PC-3 (cell line): ENCODE measurements around the gene ZNF354C. TPM values are rescaled to one million over a fixed set of nuclear protein-coding genes. Genes with fewer than 3 reads are reported as not detected.

ENCODE experiments used
- ATAC-seq: fragments of 200-7000 bp; cut with Tn5 transposase; 2 replicates; pipeline ENCODE4 v1.9.1; 2020; ENCODE audit warnings: mild to moderate bottlenecking, moderate library complexity
- BruUV-seq: library from RNA; stranded (reverse); fragments of 400-500 nt; replicated peaks from 2 replicates; lab custom pipeline; 2021; lab: Mats Ljungman, UMichigan
- CTCF ChIA-PET: fragments of 300-600 bp; sonication (Branson Sonifier 250); formaldehyde crosslinking; loops from one replicate; lab custom pipeline; 2022; ENCODE audit warnings: antibody characterized with exemption; lab: Charles Lee
- POLR2A ChIA-PET: fragments of 300-600 bp; sonication (Branson Sonifier 250); formaldehyde crosslinking; loops from one replicate; lab custom pipeline; 2022; ENCODE audit warnings: antibody characterized with exemption; ENCODE audit not compliant: unreplicated experiment; lab: Charles Lee
- DNase-seq: peaks from one replicate; pipeline ENCODE4 v3.0.0-alpha.2; 2015
- H2AFZ ChIP-seq: fragments of 300-600 bp; sonication (generic); 2 replicates; pipeline ENCODE4 v1.6.0; 2016; ENCODE audit warnings: antibody characterized with exemption, low read length
- H3F3A ChIP-seq: fragments of 300-600 bp; sonication (generic); one replicate; pipeline ENCODE4 v1.6.0; 2017; ENCODE audit warnings: antibody characterized with exemption, low read length, control low read depth, mild to moderate bottlenecking; ENCODE audit not compliant: unreplicated experiment
- H3K27ac ChIP-seq: fragments of 300-600 bp; sonication (generic); 2 replicates; pipeline ENCODE4 v1.5.1; 2016; ENCODE audit warnings: mild to moderate bottlenecking, low read length
- H3K27me3 ChIP-seq: fragments of 300-600 bp; sonication (generic); 2 replicates; pipeline ENCODE4 v1.6.1; 2016; ENCODE audit warnings: low read length, mixed read lengths
- H3K36me3 ChIP-seq: fragments of 300-600 bp; sonication (generic); 2 replicates; pipeline ENCODE4 v1.6.1; 2016; ENCODE audit warnings: low read depth, mixed run types, low read length, mixed read lengths
- H3K4me1 ChIP-seq: fragments of 300-600 bp; sonication (generic); 2 replicates; pipeline ENCODE4 v1.5.1; 2016; ENCODE audit warnings: low read length; ENCODE audit not compliant: insufficient read depth
- H3K4me2 ChIP-seq: fragments of 300-600 bp; sonication (generic); 2 replicates; pipeline ENCODE4 v1.6.0; 2016; ENCODE audit warnings: low read length
- H3K4me3 ChIP-seq: fragments of 300-600 bp; sonication (generic); 2 replicates; pipeline ENCODE4 v1.5.1; 2016; ENCODE audit warnings: mild to moderate bottlenecking, low read length, mixed read lengths
- H3K79me2 ChIP-seq: fragments of 300-600 bp; sonication (generic); 2 replicates; pipeline ENCODE4 v1.6.1; 2017; ENCODE audit warnings: low read length, mixed read lengths
- H3K9ac ChIP-seq: fragments of 300-600 bp; sonication (generic); 2 replicates; pipeline ENCODE4 v1.6.0; 2016; ENCODE audit warnings: mild to moderate bottlenecking, low read length
- H3K9me2 ChIP-seq: fragments of 300-600 bp; sonication (generic); replicated peaks from 2 replicates; pipeline ENCODE4 v1.6.1; 2016; ENCODE audit warnings: mixed run types, low read length, mixed read lengths
- H3K9me3 ChIP-seq: fragments of 300-600 bp; sonication (generic); 2 replicates; pipeline ENCODE4 v1.6.1; 2016; ENCODE audit warnings: low read length, mixed read lengths
- H4K20me1 ChIP-seq: fragments of 300-600 bp; sonication (generic); 2 replicates; pipeline ENCODE4 v1.6.1; 2016; ENCODE audit warnings: low read length, mixed read lengths
- EZH2 ChIP-seq: fragments of 300-600 bp; sonication (generic); IDR thresholded peaks from one replicate; pipeline ENCODE4 v1.6.1; 2017; ENCODE audit warnings: antibody characterized with exemption, mild to moderate bottlenecking, low read length; ENCODE audit not compliant: unreplicated experiment
- EZH2phosphoT487 ChIP-seq: fragments of 300-600 bp; sonication (generic); IDR thresholded peaks from 2 replicates; pipeline ENCODE4 v1.6.1; 2018; ENCODE audit warnings: mild to moderate bottlenecking, antibody characterized with exemption, low read length, borderline replicate concordance
- intact Hi-C: fragments of 100-400 bp; cut with micrococcal nuclease; formaldehyde crosslinking; loops from 2 replicates; pipeline ENCODE4 v1.9.0; 2023
- total RNA-seq: library from RNA; depleted of rRNA; stranded (reverse); fragments of >200 nt; gene quantifications from 2 replicates; pipeline ENCODE4 v1.2.3, GENCODE V29; 2014
- TF ChIP-seq, protein P1 (sequence below): fragments of 300-600 bp; sonication (generic); conservative IDR thresholded peaks from 2 replicates; pipeline ENCODE4 v1.5.1; 2017; ENCODE audit warnings: antibody characterized with exemption, low read depth, mild to moderate bottlenecking, low read length

ZNF354C gene
- total RNA-seq, 1 experiment from 2014 or later = not detected

DNA sequence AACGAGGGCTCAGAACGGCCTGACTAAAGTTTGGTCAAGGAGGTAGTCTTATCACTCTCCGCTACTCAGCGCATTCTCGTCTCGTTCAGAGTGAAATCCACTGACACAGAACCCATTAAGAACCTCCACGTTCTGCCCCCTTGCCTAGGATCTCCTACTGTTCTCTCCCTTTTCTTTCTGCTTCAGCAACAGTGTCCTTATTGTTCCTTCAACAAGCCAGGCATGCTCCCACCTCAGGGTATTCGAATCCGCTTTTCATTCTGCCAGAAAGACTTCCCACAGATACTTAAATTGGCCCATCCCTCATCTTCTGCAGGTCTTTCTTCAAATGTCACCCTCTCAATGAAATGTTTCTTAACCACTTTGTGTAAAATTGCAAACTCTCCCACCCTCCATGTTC lies 4.3 kb upstream of the ZNF354C start:
- Histone ChIP-seq H3K27me3 (no peaks in the 10 kb centered on the region), H3K4me3 (no peak overlapping the region), H3K9me2 (no peaks in the 10 kb centered on the region), H3K4me1 (no peaks in the 10 kb centered on the region), H3K9me3 (no peaks in the 10 kb centered on the region), H3F3A (no peaks in the 10 kb centered on the region), H3K27ac (no peak overlapping the region), H2AFZ (no peak overlapping the region), H4K20me1 (no peaks in the 10 kb centered on the region), H3K4me2 (no peak overlapping the region), H3K9ac (no peak overlapping the region), H3K79me2 (no peaks in the 10 kb centered on the region), H3K36me3 (no peaks in the 10 kb centered on the region)
- ATAC-seq (no peak), DNase-seq (no peak)
- CTCF ChIA-PET = no interaction called here
- POLR2A ChIA-PET = no interaction called here
- intact Hi-C loops = no loop called here
- TF ChIP-seq EZH2 (no peak), EZH2phosphoT487 (no peak)
- TF ChIP-seq, protein P1, sequence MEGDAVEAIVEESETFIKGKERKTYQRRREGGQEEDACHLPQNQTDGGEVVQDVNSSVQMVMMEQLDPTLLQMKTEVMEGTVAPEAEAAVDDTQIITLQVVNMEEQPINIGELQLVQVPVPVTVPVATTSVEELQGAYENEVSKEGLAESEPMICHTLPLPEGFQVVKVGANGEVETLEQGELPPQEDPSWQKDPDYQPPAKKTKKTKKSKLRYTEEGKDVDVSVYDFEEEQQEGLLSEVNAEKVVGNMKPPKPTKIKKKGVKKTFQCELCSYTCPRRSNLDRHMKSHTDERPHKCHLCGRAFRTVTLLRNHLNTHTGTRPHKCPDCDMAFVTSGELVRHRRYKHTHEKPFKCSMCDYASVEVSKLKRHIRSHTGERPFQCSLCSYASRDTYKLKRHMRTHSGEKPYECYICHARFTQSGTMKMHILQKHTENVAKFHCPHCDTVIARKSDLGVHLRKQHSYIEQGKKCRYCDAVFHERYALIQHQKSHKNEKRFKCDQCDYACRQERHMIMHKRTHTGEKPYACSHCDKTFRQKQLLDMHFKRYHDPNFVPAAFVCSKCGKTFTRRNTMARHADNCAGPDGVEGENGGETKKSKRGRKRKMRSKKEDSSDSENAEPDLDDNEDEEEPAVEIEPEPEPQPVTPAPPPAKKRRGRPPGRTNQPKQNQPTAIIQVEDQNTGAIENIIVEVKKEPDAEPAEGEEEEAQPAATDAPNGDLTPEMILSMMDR = no peak
- no TSS peak for BruUV-seq

- H3K27ac ChIP-seq = no peak overlapping the region
- ChIA-PET CTCF (no interaction called here), POLR2A (no interaction called here)
- no peak overlapping the region for H3K4me3 ChIP-seq
- TF ChIP-seq EZH2 = no peak
- TF ChIP-seq, protein P1 = no peak
- no peaks in the 10 kb centered on the region for H3F3A ChIP-seq
- ATAC-seq (no peak), DNase-seq (no peak)
- no peaks in the 10 kb centered on the region for H3K9me2 ChIP-seq
- no peak overlapping the region for H2AFZ ChIP-seq
- no peak overlapping the region for H3K9ac ChIP-seq
- H3K79me2 ChIP-seq = no peaks in the 10 kb centered on the region
- intact Hi-C loops = no loop called here
- no peaks in the 10 kb centered on the region; the same call in 1 of the 2 replicates for H3K9me3 ChIP-seq
- H4K20me1 ChIP-seq = no peaks in the 10 kb centered on the region
- H3K4me1 ChIP-seq = no peaks in the 10 kb centered on the region
- no TSS peak for BruUV-seq
- H3K27me3 ChIP-seq = no peaks in the 10 kb centered on the region
- no peak overlapping the region for H3K4me2 ChIP-seq
- no peaks in the 10 kb centered on the region for H3K36me3 ChIP-seq
Measured at GRCh38 chr5:179061025-179061424, 852 bp downstream of the ZNF354C start.

- Histone ChIP-seq H3F3A (no peaks in the 10 kb centered on the region), H4K20me1 (no peaks in the 10 kb centered on the region), H3K79me2 (no peaks in the 10 kb centered on the region), H3K36me3 (no peaks in the 10 kb centered on the region), H3K9me3 (no peaks in the 10 kb centered on the region; the same call in 1 of the 2 replicates), H3K4me1 (no peaks in the 10 kb centered on the region), H3K4me2 (no peak overlapping the region), H3K9me2 (no peaks in the 10 kb centered on the region), H3K4me3 (no peak overlapping the region), H2AFZ (no peak overlapping the region), H3K9ac (no peak overlapping the region), H3K27me3 (no peaks in the 10 kb centered on the region), H3K27ac (no peak overlapping the region)
- DNase-seq = no peak
- BruUV-seq = no TSS peak
- CTCF ChIA-PET = no interaction called here
- no peak for ATAC-seq
- POLR2A ChIA-PET = no interaction called here
- intact Hi-C loops = no loop called here
- TF ChIP-seq EZH2phosphoT487 (no peak), EZH2 (no peak)
- TF ChIP-seq, protein P1 = no peak
Measured at GRCh38 chr5:179065703-179066102, 5.5 kb downstream of the ZNF354C start.
